Panc1 (cell line): ENCODE results near the gene MAP3K13.

Source experiments
- CTCF ChIP-seq: fragments of 450-650 bp; IDR thresholded peaks from 2 replicates; pipeline ENCODE4 v1.5.1; 2017; ENCODE audit warnings: mild to moderate bottlenecking
- POLR2AphosphoS5 ChIP-seq: IDR thresholded peaks from 2 replicates; pipeline ENCODE4 v1.6.1; 2012; ENCODE audit warnings: mild to moderate bottlenecking, low read depth, low read length, moderate library complexity
- SIN3A ChIP-seq: IDR thresholded peaks from 2 replicates; pipeline ENCODE4 v1.6.1; 2012; ENCODE audit warnings: low read depth, mild to moderate bottlenecking, low read length, moderate library complexity, borderline replicate concordance; ENCODE audit not compliant: insufficient read depth

DNA sequence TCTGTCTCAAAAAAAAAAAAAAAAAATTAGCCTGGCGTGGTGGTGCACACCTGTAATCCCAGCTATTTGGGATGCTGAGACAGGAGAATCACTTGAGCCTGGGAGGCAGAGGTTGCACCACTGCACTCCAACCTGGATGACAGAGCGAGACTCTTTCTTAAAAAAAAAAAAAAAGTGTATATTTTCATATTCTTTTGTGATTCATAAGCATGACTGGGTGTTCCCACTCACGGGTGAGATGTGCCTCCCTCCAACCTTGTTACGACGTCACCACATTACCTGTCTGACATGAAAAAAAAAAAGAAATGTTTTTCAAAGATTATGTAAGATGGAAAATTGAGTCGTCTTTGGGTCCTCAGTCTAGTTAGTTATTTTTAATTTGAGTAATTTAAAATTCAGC, 79.1 kb downstream of the MAP3K13 start:
- no peak for TF ChIP-seq CTCF
- no peak for TF ChIP-seq SIN3A
- no peak for TF ChIP-seq POLR2AphosphoS5
